GM12878 (cell line): ENCODE data around the gene SOX12. TPM values are rescaled to one million over a fixed set of nuclear protein-coding genes. Genes with fewer than 3 reads are reported as not detected.

ENCODE experiments used
- BACH1 ChIP-seq: fragments of 450-650 bp; IDR thresholded peaks from 2 replicates; pipeline ENCODE4 v1.6.1; 2017; ENCODE audit warnings: mild to moderate bottlenecking, borderline replicate concordance
- BHLHE40 ChIP-seq, 2 experiments: fragments of 450-650 bp in 1 of 2; IDR thresholded peaks; 2 replicates each; pipeline ENCODE4 v1.6.1; 2011 to 2017; ENCODE audit warnings: low read depth in 2 of 2, borderline replicate concordance in 1 of 2, improper control_type of control experiment in 1 of 2, low read length in 1 of 2, mild to moderate bottlenecking in 1 of 2
- EGR1 ChIP-seq, 2 experiments: IDR thresholded peaks; 1 replicate in 1 of 2; 2 replicates in 1 of 2; pipeline ENCODE4 v1.6.1; 2011 to 2012; ENCODE audit warnings: low read depth in 2 of 2, low read length in 2 of 2, borderline replicate concordance in 1 of 2, mild to moderate bottlenecking in 1 of 2, moderate library complexity in 1 of 2
- FOXK2 ChIP-seq: fragments of 450-650 bp; IDR thresholded peaks from 2 replicates; pipeline ENCODE4 v1.6.1; 2017; ENCODE audit warnings: mild to moderate bottlenecking, moderate library complexity
- FOXM1 ChIP-seq: IDR thresholded peaks from 2 replicates; pipeline ENCODE4 v1.6.1; 2012; ENCODE audit warnings: low read depth, mild to moderate bottlenecking, inconsistent platforms, low read length, moderate library complexity
- HDGF ChIP-seq: fragments of 450-650 bp; IDR thresholded peaks from 2 replicates; pipeline ENCODE4 v1.6.1; 2016; ENCODE audit warnings: antibody characterized with exemption
- IKZF1 ChIP-seq: fragments of 450-650 bp; conservative IDR thresholded peaks from 2 replicates; pipeline ENCODE4 v1.6.1; 2017; ENCODE audit warnings: antibody characterized with exemption, mild to moderate bottlenecking
- MEF2B ChIP-seq: fragments of 450-650 bp; IDR thresholded peaks from 2 replicates; pipeline ENCODE4 v1.6.1; 2018; ENCODE audit warnings: mild to moderate bottlenecking, moderate library complexity; ENCODE audit not compliant: partially characterized antibody, poor library complexity, severe bottlenecking
- MLLT1 ChIP-seq: fragments of 450-650 bp; IDR thresholded peaks from 2 replicates; pipeline ENCODE4 v1.6.1; 2016; ENCODE audit warnings: mild to moderate bottlenecking
- NBN ChIP-seq: fragments of 450-650 bp; IDR thresholded peaks from 2 replicates; pipeline ENCODE4 v1.6.1; 2016
- NR2C1 ChIP-seq: fragments of 450-650 bp; IDR thresholded peaks from 2 replicates; pipeline ENCODE4 v1.6.1; 2017; ENCODE audit warnings: antibody characterized with exemption, mild to moderate bottlenecking, moderate library complexity
- PAX5 ChIP-seq: IDR thresholded peaks from 2 replicates; pipeline ENCODE4 v1.6.1; 2011; ENCODE audit warnings: low read depth, low read length, borderline replicate concordance
- PML ChIP-seq: IDR thresholded peaks from 2 replicates; pipeline ENCODE4 v1.6.1; 2012; ENCODE audit warnings: low read length, inconsistent platforms
- POU2F2 ChIP-seq: IDR thresholded peaks from 3 replicates; pipeline ENCODE4 v1.6.1; 2011; ENCODE audit warnings: low read depth, mild to moderate bottlenecking, low read length, borderline replicate concordance
- SMAD5 ChIP-seq: IDR thresholded peaks from 2 replicates; pipeline ENCODE4 v1.6.1; 2016; ENCODE audit warnings: antibody characterized with exemption, low read depth
- SUZ12 ChIP-seq: fragments of 200-600 bp; sonication (generic); IDR thresholded peaks from one replicate; pipeline ENCODE4 v1.6.1; 2018; ENCODE audit warnings: antibody characterized with exemption, mild to moderate bottlenecking; ENCODE audit not compliant: unreplicated experiment
- TARDBP ChIP-seq: IDR thresholded peaks from 2 replicates; pipeline ENCODE4 v1.6.1; 2016; ENCODE audit warnings: borderline replicate concordance
- TCF12 ChIP-seq: IDR thresholded peaks from 2 replicates; pipeline ENCODE4 v1.6.1; 2011; ENCODE audit warnings: low read depth, mild to moderate bottlenecking, low read length
- YY1 ChIP-seq: IDR thresholded peaks from 2 replicates; pipeline ENCODE4 v1.6.1; 2011; ENCODE audit warnings: low read depth, mild to moderate bottlenecking, low read length
- ZNF274 ChIP-seq: IDR thresholded peaks from one replicate; pipeline ENCODE4 v1.8.0; 2011; ENCODE audit not compliant: insufficient read length, insufficient read depth
- polyA plus RNA-seq, 11 experiments: library from polyadenylated mRNA; depleted of rRNA in 4 of 11; unstranded in 6 of 11; stranded (reverse) in 5 of 11; fragments of >200 nt; fragmentation: Nextera tagmentation in 4 of 11; fragmentation: Illumina TruSeq in 1 of 11; extraction: Ambion mirVana in 4 of 11; extraction: Trizol in 1 of 11; gene quantifications; 1 replicate in 1 of 11; 2 replicates in 10 of 11; pipeline versions ENCODE4 v1.2.1 to v1.2.3, GENCODE V29; 2011 to 2016; ENCODE audit warnings: inconsistent platforms in 2 of 11, missing spikeins in 2 of 11, low read depth in 1 of 11
- total RNA-seq, 4 experiments: library from RNA; depleted of rRNA in 3 of 4; stranded (reverse); fragments of >200 nt in 3 of 4; fragmentation: Illumina TruSeq in 1 of 4; extraction: Trizol in 1 of 4; gene quantifications; 2 replicates each; pipeline versions ENCODE4 v1.2.1 to v1.2.3, GENCODE V29; 2013 to 2021
- TF ChIP-seq, protein P1 (sequence below): fragments of 450-650 bp; conservative IDR thresholded peaks from 2 replicates; pipeline ENCODE4 v1.6.1; 2017; ENCODE audit warnings: mild to moderate bottlenecking, moderate library complexity
- TF ChIP-seq, protein P2 (sequence below): fragments of 450-650 bp; IDR thresholded peaks from 2 replicates; pipeline ENCODE4 v1.6.1; 2017; ENCODE audit warnings: mild to moderate bottlenecking, moderate library complexity

Gene SOX12
- total and polyA plus RNA-seq, 10 of the 15 experiments (the other 5 are each of a cell fraction or from before 2014, with no cell fraction given): 0.50 to 17.9 (median 1.4) TPM

- TF ChIP-seq MLLT1: no peak
- peak; percentile 75 for TF ChIP-seq BACH1
- TF ChIP-seq TCF12: no peak
- TF ChIP-seq, protein P1, sequence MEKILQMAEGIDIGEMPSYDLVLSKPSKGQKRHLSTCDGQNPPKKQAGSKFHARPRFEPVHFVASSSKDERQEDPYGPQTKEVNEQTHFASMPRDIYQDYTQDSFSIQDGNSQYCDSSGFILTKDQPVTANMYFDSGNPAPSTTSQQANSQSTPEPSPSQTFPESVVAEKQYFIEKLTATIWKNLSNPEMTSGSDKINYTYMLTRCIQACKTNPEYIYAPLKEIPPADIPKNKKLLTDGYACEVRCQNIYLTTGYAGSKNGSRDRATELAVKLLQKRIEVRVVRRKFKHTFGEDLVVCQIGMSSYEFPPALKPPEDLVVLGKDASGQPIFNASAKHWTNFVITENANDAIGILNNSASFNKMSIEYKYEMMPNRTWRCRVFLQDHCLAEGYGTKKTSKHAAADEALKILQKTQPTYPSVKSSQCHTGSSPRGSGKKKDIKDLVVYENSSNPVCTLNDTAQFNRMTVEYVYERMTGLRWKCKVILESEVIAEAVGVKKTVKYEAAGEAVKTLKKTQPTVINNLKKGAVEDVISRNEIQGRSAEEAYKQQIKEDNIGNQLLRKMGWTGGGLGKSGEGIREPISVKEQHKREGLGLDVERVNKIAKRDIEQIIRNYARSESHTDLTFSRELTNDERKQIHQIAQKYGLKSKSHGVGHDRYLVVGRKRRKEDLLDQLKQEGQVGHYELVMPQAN: peak; percentile 91
- TF ChIP-seq PAX5: 0 out of 2 replicates have a peak, but pooled peaks have one; percentile 18
- TF ChIP-seq NR2C1: 0 out of 2 replicates have a peak, but pooled peaks have one; percentile 11
- 0 out of 2 replicates have a peak, but pooled peaks have one; percentile 50 for TF ChIP-seq NBN
- 0 out of 2 replicates have a peak, but pooled peaks have one; percentile 51 for TF ChIP-seq HDGF
- no peak for TF ChIP-seq SMAD5
- TF ChIP-seq EGR1 (IDR thresholded peaks at IDR 0.05; ENCODE audit: borderline replicate concordance in 1 of 2, low read depth in 2 of 2, low read length in 2 of 2): peak in 1 of 2 experiments; percentile 10; a peak in 1 of 3 replicates
- TF ChIP-seq FOXM1: no peak
- TF ChIP-seq PML: no peak; the same call in 1 of the 2 replicates
- TF ChIP-seq MEF2B: peak; percentile 38
- TF ChIP-seq YY1: peak; percentile 3; the same call in 1 of the 2 replicates
- TF ChIP-seq ZNF274: no peak
- peak; percentile 98 to 100 for TF ChIP-seq BHLHE40 (IDR thresholded peaks at IDR 0.05; ENCODE audit: borderline replicate concordance in 1 of 2, low read depth in 2 of 2, low read length in 1 of 2)
- TF ChIP-seq, protein P2, sequence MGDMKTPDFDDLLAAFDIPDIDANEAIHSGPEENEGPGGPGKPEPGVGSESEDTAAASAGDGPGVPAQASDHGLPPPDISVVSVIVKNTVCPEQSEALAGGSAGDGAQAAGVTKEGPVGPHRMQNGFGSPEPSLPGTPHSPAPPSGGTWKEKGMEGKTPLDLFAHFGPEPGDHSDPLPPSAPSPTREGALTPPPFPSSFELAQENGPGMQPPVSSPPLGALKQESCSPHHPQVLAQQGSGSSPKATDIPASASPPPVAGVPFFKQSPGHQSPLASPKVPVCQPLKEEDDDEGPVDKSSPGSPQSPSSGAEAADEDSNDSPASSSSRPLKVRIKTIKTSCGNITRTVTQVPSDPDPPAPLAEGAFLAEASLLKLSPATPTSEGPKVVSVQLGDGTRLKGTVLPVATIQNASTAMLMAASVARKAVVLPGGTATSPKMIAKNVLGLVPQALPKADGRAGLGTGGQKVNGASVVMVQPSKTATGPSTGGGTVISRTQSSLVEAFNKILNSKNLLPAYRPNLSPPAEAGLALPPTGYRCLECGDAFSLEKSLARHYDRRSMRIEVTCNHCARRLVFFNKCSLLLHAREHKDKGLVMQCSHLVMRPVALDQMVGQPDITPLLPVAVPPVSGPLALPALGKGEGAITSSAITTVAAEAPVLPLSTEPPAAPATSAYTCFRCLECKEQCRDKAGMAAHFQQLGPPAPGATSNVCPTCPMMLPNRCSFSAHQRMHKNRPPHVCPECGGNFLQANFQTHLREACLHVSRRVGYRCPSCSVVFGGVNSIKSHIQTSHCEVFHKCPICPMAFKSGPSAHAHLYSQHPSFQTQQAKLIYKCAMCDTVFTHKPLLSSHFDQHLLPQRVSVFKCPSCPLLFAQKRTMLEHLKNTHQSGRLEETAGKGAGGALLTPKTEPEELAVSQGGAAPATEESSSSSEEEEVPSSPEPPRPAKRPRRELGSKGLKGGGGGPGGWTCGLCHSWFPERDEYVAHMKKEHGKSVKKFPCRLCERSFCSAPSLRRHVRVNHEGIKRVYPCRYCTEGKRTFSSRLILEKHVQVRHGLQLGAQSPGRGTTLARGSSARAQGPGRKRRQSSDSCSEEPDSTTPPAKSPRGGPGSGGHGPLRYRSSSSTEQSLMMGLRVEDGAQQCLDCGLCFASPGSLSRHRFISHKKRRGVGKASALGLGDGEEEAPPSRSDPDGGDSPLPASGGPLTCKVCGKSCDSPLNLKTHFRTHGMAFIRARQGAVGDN: peak; percentile 84
- peak; percentile 82 for TF ChIP-seq IKZF1
- no peak for TF ChIP-seq SUZ12
- peak; percentile 52; the same call in 1 of the 2 replicates for TF ChIP-seq FOXK2
- 0 out of 2 replicates have a peak, but pooled peaks have one; percentile 41 for TF ChIP-seq TARDBP
- TF ChIP-seq POU2F2: peak; percentile 17; the same call in 1 of the 3 replicates
These were observed 941 bp upstream of the SOX12 start (continued) for GRCh38 chr20:324177-325044.
